ENCODE results near the gene DDR1. TPM values are rescaled to one million over a fixed set of nuclear protein-coding genes. Genes with fewer than 3 reads are reported as not detected.

The DDR1 gene
- total and polyA plus RNA-seq, 2 experiments from 2014 or later, result 58.3 to 154 TPM

DNA sequence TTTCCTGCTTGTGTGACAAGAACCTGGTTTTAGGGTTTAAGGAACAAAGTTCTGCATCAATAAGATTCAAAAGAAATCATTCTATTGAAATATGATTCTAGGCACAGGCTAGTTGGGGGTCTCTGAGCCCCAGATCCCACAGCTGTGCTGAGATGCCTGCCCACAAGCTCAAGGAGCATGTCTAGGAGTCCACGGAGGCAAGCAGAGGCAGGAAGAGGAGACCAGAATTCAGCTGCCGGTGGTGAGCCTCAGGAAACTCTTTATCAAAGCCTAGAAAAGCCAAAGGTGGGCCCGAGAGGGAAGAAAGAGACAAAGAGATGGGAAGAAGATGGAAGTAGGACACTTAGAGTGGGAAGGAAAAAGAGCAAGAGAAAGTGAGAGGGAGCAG lies 40.7 kb upstream of the DDR1 start:
- Histone ChIP-seq H3K36me3 (ENCODE audit: insufficient read depth) (peaks cover 33% of the 10 kb centered on the region), H3K9me2 (ENCODE audit: insufficient read depth) (peaks cover 11% of the 10 kb centered on the region; the same call in 1 of the 2 replicates), H3K4me3 (no peak overlapping the region; the same call in 1 of the 2 replicates), H4K20me1 (replicated peaks; ENCODE audit: insufficient read depth) (no peaks in the 10 kb centered on the region), H3K79me2 (replicated peaks; ENCODE audit: insufficient read depth) (peaks cover 15% of the 10 kb centered on the region), H3K4me1 (ENCODE audit: insufficient read depth) (peaks cover 60% of the 10 kb centered on the region), H3F3A (replicated peaks; ENCODE audit: low read depth) (peaks cover 12% of the 10 kb centered on the region), H3K27me3 (ENCODE audit: insufficient read depth) (no peaks in the 10 kb centered on the region), H3K27ac (ENCODE audit: low read depth) (peak overlapping the region; percentile 88), H3K4me2 (peak overlapping the region; percentile 63), H2AFZ (no peak overlapping the region)
- ATAC-seq (no peak), DNase-seq (ENCODE audit: low spot score) (no peak)
- peaks cover 64% of the 10 kb centered on the region for H3K4me1 Mint-ChIP-seq
- H3K27me3 Mint-ChIP-seq (ENCODE audit: insufficient read depth, low read depth, poor library complexity), result peaks cover 12% of the 10 kb centered on the region
- peaks cover 36% of the 10 kb centered on the region for H3K9me3 Mint-ChIP-seq
- H3K4me3 Mint-ChIP-seq, result no peak overlapping the region; the same call in 2 of the 3 replicates
- H3K27ac Mint-ChIP-seq, result no peak overlapping the region
- TF ChIP-seq POLR2AphosphoS5 (IDR thresholded peaks at IDR 0.05; ENCODE audit: low read depth) (0 out of 2 replicates have a peak, but pooled peaks have one; percentile 1), ZNF331 (CRISPR knock-in tag; IDR thresholded peaks at IDR 0.05; ENCODE audit: low read depth) (no peak), EZH2phosphoT487 (IDR thresholded peaks at IDR 0.05; ENCODE audit: unreplicated experiment) (no peak), EZH2 (IDR thresholded peaks at IDR 0.05; ENCODE audit: low read depth, unreplicated experiment) (no peak)
- H3K36me3 Mint-ChIP-seq (ENCODE audit: low read depth), result peaks cover 77% of the 10 kb centered on the region

DNA sequence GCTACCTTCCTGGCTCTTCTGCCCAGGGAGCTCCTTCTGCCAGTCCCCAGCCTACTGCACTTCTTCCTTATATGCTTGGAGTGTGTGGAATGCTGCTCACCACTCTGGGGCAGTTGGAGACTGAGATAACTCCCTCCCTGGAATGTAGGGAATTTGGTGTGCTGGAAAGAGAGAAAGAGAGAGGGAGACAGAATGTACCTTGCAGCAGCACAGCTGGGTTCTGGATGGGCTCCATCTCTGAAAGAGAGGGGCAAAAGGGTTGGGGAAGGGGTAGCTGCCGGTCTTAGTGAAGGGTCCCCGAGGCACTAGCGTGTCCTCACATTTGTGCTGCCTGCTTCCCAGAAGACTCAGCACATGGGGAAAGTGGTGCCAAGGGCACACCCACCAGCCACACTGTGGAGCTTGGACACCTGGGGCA lies 40.2 kb upstream of the DDR1 start:
- H3K4me2 ChIP-seq, result peak overlapping the region; percentile 65; the same call in 1 of the 2 replicates
- H4K20me1 ChIP-seq (replicated peaks; ENCODE audit: insufficient read depth), result no peaks in the 10 kb centered on the region
- H3K4me3 ChIP-seq, result no peak overlapping the region
- H3K9me2 ChIP-seq (ENCODE audit: insufficient read depth), result peaks cover 11% of the 10 kb centered on the region; the same call in 1 of the 2 replicates
- DNase-seq (ENCODE audit: low spot score), result peak; percentile 88
- peaks cover 8% of the 10 kb centered on the region; the same call in 1 of the 2 replicates for H3F3A ChIP-seq (replicated peaks; ENCODE audit: low read depth)
- no peak overlapping the region for H2AFZ ChIP-seq
- ATAC-seq, result peak; percentile 60
- peaks cover 28% of the 10 kb centered on the region for H3K36me3 ChIP-seq (ENCODE audit: insufficient read depth)
- Mint-ChIP-seq H3K27me3 (ENCODE audit: insufficient read depth, low read depth, poor library complexity) (peaks cover 12% of the 10 kb centered on the region), H3K4me1 (peaks cover 62% of the 10 kb centered on the region), H3K4me3 (peak overlapping the region; percentile 11; the same call in 1 of the 3 replicates), H3K27ac (peak overlapping the region; percentile 48; the same call in 1 of the 2 replicates), H3K9me3 (peaks cover 31% of the 10 kb centered on the region), H3K36me3 (ENCODE audit: low read depth) (peaks cover 72% of the 10 kb centered on the region)
- TF ChIP-seq CTCF (conservative IDR thresholded peaks at IDR 0.05; ENCODE audit: low read depth in 2 of 2) (peak in 1 of 2 experiments; percentile 19; a peak in 1 of 4 replicates), JUNB (IDR thresholded peaks at IDR 0.05; ENCODE audit: unreplicated experiment) (no peak), ZNF331 (CRISPR knock-in tag; IDR thresholded peaks at IDR 0.05; ENCODE audit: low read depth) (no peak)
- TF ChIP-seq, protein P1, sequence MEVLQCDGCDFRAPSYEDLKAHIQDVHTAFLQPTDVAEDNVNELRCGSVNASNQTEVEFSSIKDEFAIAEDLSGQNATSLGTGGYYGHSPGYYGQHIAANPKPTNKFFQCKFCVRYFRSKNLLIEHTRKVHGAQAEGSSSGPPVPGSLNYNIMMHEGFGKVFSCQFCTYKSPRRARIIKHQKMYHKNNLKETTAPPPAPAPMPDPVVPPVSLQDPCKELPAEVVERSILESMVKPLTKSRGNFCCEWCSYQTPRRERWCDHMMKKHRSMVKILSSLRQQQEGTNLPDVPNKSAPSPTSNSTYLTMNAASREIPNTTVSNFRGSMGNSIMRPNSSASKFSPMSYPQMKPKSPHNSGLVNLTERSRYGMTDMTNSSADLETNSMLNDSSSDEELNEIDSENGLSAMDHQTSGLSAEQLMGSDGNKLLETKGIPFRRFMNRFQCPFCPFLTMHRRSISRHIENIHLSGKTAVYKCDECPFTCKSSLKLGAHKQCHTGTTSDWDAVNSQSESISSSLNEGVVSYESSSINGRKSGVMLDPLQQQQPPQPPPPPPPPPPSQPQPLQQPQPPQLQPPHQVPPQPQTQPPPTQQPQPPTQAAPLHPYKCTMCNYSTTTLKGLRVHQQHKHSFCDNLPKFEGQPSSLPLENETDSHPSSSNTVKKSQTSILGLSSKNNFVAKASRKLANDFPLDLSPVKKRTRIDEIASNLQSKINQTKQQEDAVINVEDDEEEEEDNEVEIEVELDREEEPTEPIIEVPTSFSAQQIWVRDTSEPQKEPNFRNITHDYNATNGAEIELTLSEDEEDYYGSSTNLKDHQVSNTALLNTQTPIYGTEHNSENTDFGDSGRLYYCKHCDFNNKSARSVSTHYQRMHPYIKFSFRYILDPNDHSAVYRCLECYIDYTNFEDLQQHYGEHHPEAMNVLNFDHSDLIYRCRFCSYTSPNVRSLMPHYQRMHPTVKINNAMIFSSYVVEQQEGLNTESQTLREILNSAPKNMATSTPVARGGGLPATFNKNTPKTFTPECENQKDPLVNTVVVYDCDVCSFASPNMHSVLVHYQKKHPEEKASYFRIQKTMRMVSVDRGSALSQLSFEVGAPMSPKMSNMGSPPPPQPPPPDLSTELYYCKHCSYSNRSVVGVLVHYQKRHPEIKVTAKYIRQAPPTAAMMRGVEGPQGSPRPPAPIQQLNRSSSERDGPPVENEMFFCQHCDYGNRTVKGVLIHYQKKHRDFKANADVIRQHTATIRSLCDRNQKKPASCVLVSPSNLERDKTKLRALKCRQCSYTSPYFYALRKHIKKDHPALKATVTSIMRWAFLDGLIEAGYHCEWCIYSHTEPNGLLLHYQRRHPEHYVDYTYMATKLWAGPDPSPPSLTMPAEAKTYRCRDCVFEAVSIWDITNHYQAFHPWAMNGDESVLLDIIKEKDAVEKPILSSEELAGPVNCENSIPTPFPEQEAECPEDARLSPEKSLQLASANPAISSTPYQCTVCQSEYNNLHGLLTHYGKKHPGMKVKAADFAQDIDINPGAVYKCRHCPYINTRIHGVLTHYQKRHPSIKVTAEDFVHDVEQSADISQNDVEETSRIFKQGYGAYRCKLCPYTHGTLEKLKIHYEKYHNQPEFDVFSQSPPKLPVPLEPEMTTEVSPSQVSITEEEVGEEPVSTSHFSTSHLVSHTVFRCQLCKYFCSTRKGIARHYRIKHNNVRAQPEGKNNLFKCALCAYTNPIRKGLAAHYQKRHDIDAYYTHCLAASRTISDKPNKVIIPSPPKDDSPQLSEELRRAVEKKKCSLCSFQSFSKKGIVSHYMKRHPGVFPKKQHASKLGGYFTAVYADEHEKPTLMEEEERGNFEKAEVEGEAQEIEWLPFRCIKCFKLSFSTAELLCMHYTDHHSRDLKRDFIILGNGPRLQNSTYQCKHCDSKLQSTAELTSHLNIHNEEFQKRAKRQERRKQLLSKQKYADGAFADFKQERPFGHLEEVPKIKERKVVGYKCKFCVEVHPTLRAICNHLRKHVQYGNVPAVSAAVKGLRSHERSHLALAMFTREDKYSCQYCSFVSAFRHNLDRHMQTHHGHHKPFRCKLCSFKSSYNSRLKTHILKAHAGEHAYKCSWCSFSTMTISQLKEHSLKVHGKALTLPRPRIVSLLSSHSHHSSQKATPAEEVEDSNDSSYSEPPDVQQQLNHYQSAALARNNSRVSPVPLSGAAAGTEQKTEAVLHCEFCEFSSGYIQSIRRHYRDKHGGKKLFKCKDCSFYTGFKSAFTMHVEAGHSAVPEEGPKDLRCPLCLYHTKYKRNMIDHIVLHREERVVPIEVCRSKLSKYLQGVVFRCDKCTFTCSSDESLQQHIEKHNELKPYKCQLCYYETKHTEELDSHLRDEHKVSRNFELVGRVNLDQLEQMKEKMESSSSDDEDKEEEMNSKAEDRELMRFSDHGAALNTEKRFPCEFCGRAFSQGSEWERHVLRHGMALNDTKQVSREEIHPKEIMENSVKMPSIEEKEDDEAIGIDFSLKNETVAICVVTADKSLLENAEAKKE (CRISPR knock-in tag; IDR thresholded peaks at IDR 0.05), result peak; percentile 49; the same call in 1 of the 2 replicates
- peak overlapping the region; percentile 90 for H3K27ac ChIP-seq (ENCODE audit: low read depth)
- H3K27me3 ChIP-seq (ENCODE audit: insufficient read depth), result no peaks in the 10 kb centered on the region
- H3K79me2 ChIP-seq (replicated peaks; ENCODE audit: insufficient read depth), result peaks cover 15% of the 10 kb centered on the region
- H3K4me1 ChIP-seq (ENCODE audit: insufficient read depth), result peaks cover 57% of the 10 kb centered on the region

All from GM23338 (cell line).